ENCODE results near the gene MCRIP1.

DNA sequence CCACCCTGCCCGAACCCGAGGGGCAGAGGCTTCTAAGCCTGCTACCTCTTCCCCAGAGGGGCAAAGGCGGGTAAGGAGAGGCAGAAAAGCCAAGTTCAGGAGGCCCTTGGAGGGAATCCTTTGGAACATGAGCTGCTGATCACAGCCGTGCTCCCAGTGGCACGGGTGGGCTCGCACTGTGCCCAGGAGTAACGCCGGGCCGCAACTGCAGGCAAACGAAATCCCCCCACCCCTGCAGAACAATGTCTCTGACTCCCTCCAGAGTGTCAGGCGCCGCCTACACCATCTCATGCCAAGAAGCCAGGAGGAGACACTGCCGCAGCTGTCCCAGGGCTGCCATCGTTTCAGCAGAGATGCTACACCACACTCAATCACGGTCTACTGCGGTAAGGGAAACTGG is 18.3 kb upstream of the MCRIP1 start:
- TF ChIP-seq, protein P1, sequence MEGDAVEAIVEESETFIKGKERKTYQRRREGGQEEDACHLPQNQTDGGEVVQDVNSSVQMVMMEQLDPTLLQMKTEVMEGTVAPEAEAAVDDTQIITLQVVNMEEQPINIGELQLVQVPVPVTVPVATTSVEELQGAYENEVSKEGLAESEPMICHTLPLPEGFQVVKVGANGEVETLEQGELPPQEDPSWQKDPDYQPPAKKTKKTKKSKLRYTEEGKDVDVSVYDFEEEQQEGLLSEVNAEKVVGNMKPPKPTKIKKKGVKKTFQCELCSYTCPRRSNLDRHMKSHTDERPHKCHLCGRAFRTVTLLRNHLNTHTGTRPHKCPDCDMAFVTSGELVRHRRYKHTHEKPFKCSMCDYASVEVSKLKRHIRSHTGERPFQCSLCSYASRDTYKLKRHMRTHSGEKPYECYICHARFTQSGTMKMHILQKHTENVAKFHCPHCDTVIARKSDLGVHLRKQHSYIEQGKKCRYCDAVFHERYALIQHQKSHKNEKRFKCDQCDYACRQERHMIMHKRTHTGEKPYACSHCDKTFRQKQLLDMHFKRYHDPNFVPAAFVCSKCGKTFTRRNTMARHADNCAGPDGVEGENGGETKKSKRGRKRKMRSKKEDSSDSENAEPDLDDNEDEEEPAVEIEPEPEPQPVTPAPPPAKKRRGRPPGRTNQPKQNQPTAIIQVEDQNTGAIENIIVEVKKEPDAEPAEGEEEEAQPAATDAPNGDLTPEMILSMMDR (IDR thresholded peaks at IDR 0.05; ENCODE audit: low read depth, low read length, missing input control) = no peak
- TF ChIP-seq YY1 (IDR thresholded peaks at IDR 0.05) (no peak), TAF1 (conservative IDR thresholded peaks at IDR 0.05) (no peak), MAX (IDR thresholded peaks at IDR 0.05) (no peak), RAD21 (IDR thresholded peaks at IDR 0.05) (no peak)
- TF ChIP-seq, protein P2, sequence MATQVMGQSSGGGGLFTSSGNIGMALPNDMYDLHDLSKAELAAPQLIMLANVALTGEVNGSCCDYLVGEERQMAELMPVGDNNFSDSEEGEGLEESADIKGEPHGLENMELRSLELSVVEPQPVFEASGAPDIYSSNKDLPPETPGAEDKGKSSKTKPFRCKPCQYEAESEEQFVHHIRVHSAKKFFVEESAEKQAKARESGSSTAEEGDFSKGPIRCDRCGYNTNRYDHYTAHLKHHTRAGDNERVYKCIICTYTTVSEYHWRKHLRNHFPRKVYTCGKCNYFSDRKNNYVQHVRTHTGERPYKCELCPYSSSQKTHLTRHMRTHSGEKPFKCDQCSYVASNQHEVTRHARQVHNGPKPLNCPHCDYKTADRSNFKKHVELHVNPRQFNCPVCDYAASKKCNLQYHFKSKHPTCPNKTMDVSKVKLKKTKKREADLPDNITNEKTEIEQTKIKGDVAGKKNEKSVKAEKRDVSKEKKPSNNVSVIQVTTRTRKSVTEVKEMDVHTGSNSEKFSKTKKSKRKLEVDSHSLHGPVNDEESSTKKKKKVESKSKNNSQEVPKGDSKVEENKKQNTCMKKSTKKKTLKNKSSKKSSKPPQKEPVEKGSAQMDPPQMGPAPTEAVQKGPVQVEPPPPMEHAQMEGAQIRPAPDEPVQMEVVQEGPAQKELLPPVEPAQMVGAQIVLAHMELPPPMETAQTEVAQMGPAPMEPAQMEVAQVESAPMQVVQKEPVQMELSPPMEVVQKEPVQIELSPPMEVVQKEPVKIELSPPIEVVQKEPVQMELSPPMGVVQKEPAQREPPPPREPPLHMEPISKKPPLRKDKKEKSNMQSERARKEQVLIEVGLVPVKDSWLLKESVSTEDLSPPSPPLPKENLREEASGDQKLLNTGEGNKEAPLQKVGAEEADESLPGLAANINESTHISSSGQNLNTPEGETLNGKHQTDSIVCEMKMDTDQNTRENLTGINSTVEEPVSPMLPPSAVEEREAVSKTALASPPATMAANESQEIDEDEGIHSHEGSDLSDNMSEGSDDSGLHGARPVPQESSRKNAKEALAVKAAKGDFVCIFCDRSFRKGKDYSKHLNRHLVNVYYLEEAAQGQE (IDR thresholded peaks at IDR 0.05) = no peak
- TF ChIP-seq, protein P3, sequence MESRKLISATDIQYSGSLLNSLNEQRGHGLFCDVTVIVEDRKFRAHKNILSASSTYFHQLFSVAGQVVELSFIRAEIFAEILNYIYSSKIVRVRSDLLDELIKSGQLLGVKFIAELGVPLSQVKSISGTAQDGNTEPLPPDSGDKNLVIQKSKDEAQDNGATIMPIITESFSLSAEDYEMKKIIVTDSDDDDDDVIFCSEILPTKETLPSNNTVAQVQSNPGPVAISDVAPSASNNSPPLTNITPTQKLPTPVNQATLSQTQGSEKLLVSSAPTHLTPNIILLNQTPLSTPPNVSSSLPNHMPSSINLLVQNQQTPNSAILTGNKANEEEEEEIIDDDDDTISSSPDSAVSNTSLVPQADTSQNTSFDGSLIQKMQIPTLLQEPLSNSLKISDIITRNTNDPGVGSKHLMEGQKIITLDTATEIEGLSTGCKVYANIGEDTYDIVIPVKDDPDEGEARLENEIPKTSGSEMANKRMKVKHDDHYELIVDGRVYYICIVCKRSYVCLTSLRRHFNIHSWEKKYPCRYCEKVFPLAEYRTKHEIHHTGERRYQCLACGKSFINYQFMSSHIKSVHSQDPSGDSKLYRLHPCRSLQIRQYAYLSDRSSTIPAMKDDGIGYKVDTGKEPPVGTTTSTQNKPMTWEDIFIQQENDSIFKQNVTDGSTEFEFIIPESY (IDR thresholded peaks at IDR 0.05) = no peak

All from liver (tissue), 3 donors.